OCI-LY1 (cell line): ENCODE data around the gene CALM3.

Experiments
- EZH2 ChIP-seq: fragments of 200-600 bp; sonication (generic), shearing (Covaris generic); IDR thresholded peaks from 2 replicates; pipeline ENCODE4 v1.8.0; 2017; ENCODE audit warnings: borderline replicate concordance, mixed run types, mild to moderate bottlenecking, antibody characterized with exemption, low read length, moderate library complexity, mixed read lengths
- TF ChIP-seq, protein P1 (sequence below): fragments of 200-600 bp; sonication (generic), shearing (Covaris generic); IDR thresholded peaks from 2 replicates; pipeline ENCODE4 v1.5.1; 2017; ENCODE audit warnings: mild to moderate bottlenecking, antibody characterized with exemption, low read length, moderate library complexity, mixed read lengths

DNA sequence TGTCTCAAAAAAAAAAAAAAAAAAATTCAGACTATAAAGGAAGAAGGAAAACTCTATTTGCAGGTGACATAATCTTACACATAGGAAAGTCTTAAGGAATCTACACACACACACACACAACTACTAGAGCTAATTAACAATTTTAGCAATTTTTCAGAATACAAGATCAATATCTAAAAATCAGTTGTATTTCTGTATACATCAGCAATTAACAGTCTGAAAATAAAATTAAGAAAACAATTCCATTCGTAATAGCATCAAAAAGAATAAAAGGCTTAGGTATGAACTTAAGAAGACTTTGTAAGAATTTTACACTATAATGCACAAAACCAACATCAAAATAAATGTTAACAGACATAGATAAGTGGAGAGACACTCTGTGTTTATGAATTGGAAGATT lies 15.6 kb upstream of the CALM3 start:
- TF ChIP-seq, protein P1, sequence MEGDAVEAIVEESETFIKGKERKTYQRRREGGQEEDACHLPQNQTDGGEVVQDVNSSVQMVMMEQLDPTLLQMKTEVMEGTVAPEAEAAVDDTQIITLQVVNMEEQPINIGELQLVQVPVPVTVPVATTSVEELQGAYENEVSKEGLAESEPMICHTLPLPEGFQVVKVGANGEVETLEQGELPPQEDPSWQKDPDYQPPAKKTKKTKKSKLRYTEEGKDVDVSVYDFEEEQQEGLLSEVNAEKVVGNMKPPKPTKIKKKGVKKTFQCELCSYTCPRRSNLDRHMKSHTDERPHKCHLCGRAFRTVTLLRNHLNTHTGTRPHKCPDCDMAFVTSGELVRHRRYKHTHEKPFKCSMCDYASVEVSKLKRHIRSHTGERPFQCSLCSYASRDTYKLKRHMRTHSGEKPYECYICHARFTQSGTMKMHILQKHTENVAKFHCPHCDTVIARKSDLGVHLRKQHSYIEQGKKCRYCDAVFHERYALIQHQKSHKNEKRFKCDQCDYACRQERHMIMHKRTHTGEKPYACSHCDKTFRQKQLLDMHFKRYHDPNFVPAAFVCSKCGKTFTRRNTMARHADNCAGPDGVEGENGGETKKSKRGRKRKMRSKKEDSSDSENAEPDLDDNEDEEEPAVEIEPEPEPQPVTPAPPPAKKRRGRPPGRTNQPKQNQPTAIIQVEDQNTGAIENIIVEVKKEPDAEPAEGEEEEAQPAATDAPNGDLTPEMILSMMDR: no peak
- TF ChIP-seq EZH2: no peak
